Colonic mucosa (tissue), 4 donors: ENCODE measurements around the gene IL34. TPM values are rescaled to one million over a fixed set of nuclear protein-coding genes. Genes with fewer than 3 reads are reported as not detected.
A peak's percentile ranks its signal among the peaks of the same experiment; 100 is the strongest.
"Not testable (repeated sequence)": the region's sequence is repeated elsewhere in the genome, so short reads cannot be mapped to it uniquely, and the experiment has no call there.

ENCODE experiments used
- DNase-seq: peaks from one replicate; pipeline ENCODE4 v3.0.0-alpha.2; 2020
- H3K27ac ChIP-seq: fragments of 200-600 bp; one replicate; pipeline ENCODE4 v1.8.0; 2021
- H3K27me3 ChIP-seq: fragments of 200-600 bp; one replicate; pipeline ENCODE4 v1.8.0; 2021
- H3K36me3 ChIP-seq: fragments of 200-600 bp; one replicate; pipeline ENCODE4 v1.8.0; 2021
- H3K4me1 ChIP-seq: fragments of 200-600 bp; one replicate; pipeline ENCODE4 v1.8.0; 2021; ENCODE audit warnings: mild to moderate bottlenecking
- H3K4me3 ChIP-seq: fragments of 200-600 bp; one replicate; pipeline ENCODE4 v1.8.0; 2021
- H3K9ac ChIP-seq, 2 donors: one replicate each; pipeline ENCODE4 v1.7.0; 2013; ENCODE audit warnings: control low read depth in 2 of 2, low read depth in 2 of 2, low read length in 2 of 2
- H3K9me3 ChIP-seq: fragments of 200-600 bp; one replicate; pipeline ENCODE4 v1.8.0; 2021
- CTCF ChIP-seq: fragments of 200-600 bp; IDR thresholded peaks from one replicate; pipeline ENCODE4 v1.8.0; 2022; ENCODE audit warnings: antibody characterized with exemption, mild to moderate bottlenecking
- intact Hi-C: fragments of 100-400 bp; cut with DNase I; formaldehyde crosslinking; loops from one replicate; pipeline ENCODE4 v1.14.1; 2022
- total RNA-seq, 2 donors: library from RNA; stranded (reverse); fragmentation: NEBNext Ultra II Directional in 1 of 2; extraction: Animal tissue kit (Norgen Biotek cat#: 25700) in 1 of 2; gene quantifications; one replicate each; pipeline ENCODE4 v1.2.1, GENCODE V29; 2021
- donor health status: healthy.
- donor health status: DM: no; HTN: no; CAD: no.
- donor health status: DM: no; HTN: no; CAD: no.

IL34 gene
- total RNA-seq, 2 donors from 2014 or later, result 1.1 to 2.8 TPM

GRCh38 chr16:70634861-70635260, 11.5 kb upstream of the IL34 start:
- TF ChIP-seq CTCF, result no peak
- intact Hi-C loops, result no loop called here
- Histone ChIP-seq H3K36me3 (no peaks in the 10 kb centered on the region), H3K27me3 (no peaks in the 10 kb centered on the region), H3K4me1 (no peaks in the 10 kb centered on the region), H3K9ac (no peak overlapping the region), H3K4me3 (no peak overlapping the region), H3K9me3 (no peaks in the 10 kb centered on the region), H3K27ac (no peak overlapping the region)
- DNase-seq, result no peak

GRCh38 chr16:70635336-70636016, 10.9 kb upstream of the IL34 start:
- no peak for TF ChIP-seq CTCF
- no peak for DNase-seq
- Histone ChIP-seq H3K4me1 (no peaks in the 10 kb centered on the region), H3K27me3 (no peaks in the 10 kb centered on the region), H3K9me3 (no peaks in the 10 kb centered on the region), H3K27ac (no peak overlapping the region), H3K9ac (no peak overlapping the region), H3K36me3 (no peaks in the 10 kb centered on the region), H3K4me3 (no peak overlapping the region)
- intact Hi-C loops, result no loop called here

- H3K27me3 ChIP-seq, result no peaks in the 10 kb centered on the region
- no peak overlapping the region for H3K27ac ChIP-seq
- DNase-seq, result no peak
Observed at GRCh38 chr16:70638814-70639792, 7.3 kb upstream of the IL34 start.

GRCh38 chr16:70642633-70643032, 3.7 kb upstream of the IL34 start:
- DNase-seq, result no peak
- Histone ChIP-seq H3K9me3 (no peaks in the 10 kb centered on the region), H3K9ac (no peak overlapping the region), H3K4me3 (no peak overlapping the region), H3K27me3 (no peaks in the 10 kb centered on the region), H3K36me3 (no peaks in the 10 kb centered on the region), H3K4me1 (no peaks in the 10 kb centered on the region), H3K27ac (no peak overlapping the region)
- intact Hi-C loops, result no loop called here
- no peak for TF ChIP-seq CTCF

More at GRCh38 chr16:70638814-70639792, 7.3 kb upstream of the IL34 start:
- intact Hi-C loops, result no loop called here
- no peak for TF ChIP-seq CTCF
- H3K9me3 ChIP-seq, result no peaks in the 10 kb centered on the region
- no peaks in the 10 kb centered on the region for H3K36me3 ChIP-seq
- H3K9ac ChIP-seq, result peak overlapping the region in 1 of 2 donors; percentile 10
- no peak overlapping the region for H3K4me3 ChIP-seq
- H3K4me1 ChIP-seq, result no peaks in the 10 kb centered on the region

GRCh38 chr16:70643264-70643663, 3.1 kb upstream of the IL34 start:
- H3K27me3 ChIP-seq, H3K4me3 ChIP-seq, H3K27ac ChIP-seq, H3K36me3 ChIP-seq, intact Hi-C loops, H3K9me3 ChIP-seq, DNase-seq, H3K4me1 ChIP-seq, H3K9ac ChIP-seq: not testable (repeated sequence)
